Measurements from ENCODE around the gene ARHGAP26.

- no peak for TF ChIP-seq CTCF (IDR thresholded peaks at IDR 0.05; ENCODE audit: low read depth, low read length, missing input control)
- TF ChIP-seq RAD21 (IDR thresholded peaks at IDR 0.05) = no peak
These were observed 302.6 kb downstream of the ARHGAP26 start for GRCh38 chr5:143072734-143073133.

All from liver (tissue), 3 donors.